ENCODE measurements around the gene UBE2C. TPM values are rescaled to one million over a fixed set of nuclear protein-coding genes. Genes with fewer than 3 reads are reported as not detected.

Gene UBE2C
- total and polyA plus RNA-seq, 2 of the 8 experiments (the other 6 are each of a cell fraction or from before 2014, with no cell fraction given) = 243 to 326 TPM

GRCh38 chr20:45781391-45781931, 31.0 kb upstream of the UBE2C start (continued):
- no peak for TF ChIP-seq CHD7 (IDR thresholded peaks at IDR 0.05; ENCODE audit: insufficient replicate concordance, low read length)
- TF ChIP-seq CBX8 (IDR thresholded peaks at IDR 0.05; ENCODE audit: borderline replicate concordance, low read depth, low read length) = no peak
- no peak for TF ChIP-seq SP1 (IDR thresholded peaks at IDR 0.05; ENCODE audit: low read depth, low read length)

Measured in H1 (cell line).